DMS153 (cell line): ENCODE measurements around the gene LLGL2.
"Not testable (repeated sequence)": the region's sequence is repeated elsewhere in the genome, so short reads cannot be mapped to it uniquely, and the experiment has no call there.

Source experiments
- DNase-seq: peaks from one replicate; lab custom pipeline; 2025; lab: John Stamatoyannopoulos, UW

The LLGL2 gene

GRCh38 chr17:75507733-75508719, 17.5 kb upstream of the LLGL2 start:
- no peak for DNase-seq

GRCh38 chr17:75508931-75509361, 16.6 kb upstream of the LLGL2 start:
- DNase-seq: no peak

- no peak for DNase-seq
Measured at GRCh38 chr17:75509528-75510258, 15.8 kb upstream of the LLGL2 start.

- DNase-seq: no peak
Measured at GRCh38 chr17:75511270-75511609, 14.3 kb upstream of the LLGL2 start.

- no peak for DNase-seq
Measured at GRCh38 chr17:75511610-75512575, 13.6 kb upstream of the LLGL2 start.

- no peak for DNase-seq
Measured at GRCh38 chr17:75512926-75513640, 12.4 kb upstream of the LLGL2 start.

- DNase-seq: no peak
Measured at GRCh38 chr17:75513641-75514000, 11.9 kb upstream of the LLGL2 start.

GRCh38 chr17:75514299-75514918, 11.1 kb upstream of the LLGL2 start:
- no peak for DNase-seq

- no peak for DNase-seq
Measured at GRCh38 chr17:75514919-75515495, 10.5 kb upstream of the LLGL2 start.

- peak; percentile 89 for DNase-seq
Measured at GRCh38 chr17:75515496-75516254, 9.8 kb upstream of the LLGL2 start, which contains the start of gene CASKIN2. CASKIN2 (minus strand) TSS chr17:75515537; CDS start chr17:75513804, 1,733 bp downstream.

GRCh38 chr17:75516255-75516618, 9.3 kb upstream of the LLGL2 start, which contains the start of gene TSEN54:
TSEN54 (plus strand) TSS chr17:75516528; CDS start chr17:75516561, 33 bp downstream.
- peak; percentile 72 for DNase-seq

GRCh38 chr17:75516619-75517296, 8.7 kb upstream of the LLGL2 start:
- no peak for DNase-seq

- DNase-seq: no peak
Measured at GRCh38 chr17:75517297-75517865, 8.1 kb upstream of the LLGL2 start.

- DNase-seq: no peak
Measured at GRCh38 chr17:75518201-75518600, 7.3 kb upstream of the LLGL2 start.

GRCh38 chr17:75518983-75519537, 6.4 kb upstream of the LLGL2 start:
- DNase-seq: no peak

- not testable (repeated sequence) for DNase-seq
Measured at GRCh38 chr17:75520413-75520812, 5.1 kb upstream of the LLGL2 start.

GRCh38 chr17:75521290-75521689, 4.2 kb upstream of the LLGL2 start:
- DNase-seq: no peak
